ENCODE measurements around the gene P2RX4. TPM values are rescaled to one million over a fixed set of nuclear protein-coding genes. Genes with fewer than 3 reads are reported as not detected.

Gene P2RX4
- total RNA-seq, 1 donor from 2014 or later = 17.0 TPM

- H3K27me3 Mint-ChIP-seq = no peaks in the 10 kb centered on the region
- no peaks in the 10 kb centered on the region for H3K9me3 Mint-ChIP-seq
- H3K27ac Mint-ChIP-seq = no peak overlapping the region
- peaks cover 5% of the 10 kb centered on the region for H3K4me1 Mint-ChIP-seq (ENCODE audit: unreplicated experiment)
- TF ChIP-seq, protein P1, sequence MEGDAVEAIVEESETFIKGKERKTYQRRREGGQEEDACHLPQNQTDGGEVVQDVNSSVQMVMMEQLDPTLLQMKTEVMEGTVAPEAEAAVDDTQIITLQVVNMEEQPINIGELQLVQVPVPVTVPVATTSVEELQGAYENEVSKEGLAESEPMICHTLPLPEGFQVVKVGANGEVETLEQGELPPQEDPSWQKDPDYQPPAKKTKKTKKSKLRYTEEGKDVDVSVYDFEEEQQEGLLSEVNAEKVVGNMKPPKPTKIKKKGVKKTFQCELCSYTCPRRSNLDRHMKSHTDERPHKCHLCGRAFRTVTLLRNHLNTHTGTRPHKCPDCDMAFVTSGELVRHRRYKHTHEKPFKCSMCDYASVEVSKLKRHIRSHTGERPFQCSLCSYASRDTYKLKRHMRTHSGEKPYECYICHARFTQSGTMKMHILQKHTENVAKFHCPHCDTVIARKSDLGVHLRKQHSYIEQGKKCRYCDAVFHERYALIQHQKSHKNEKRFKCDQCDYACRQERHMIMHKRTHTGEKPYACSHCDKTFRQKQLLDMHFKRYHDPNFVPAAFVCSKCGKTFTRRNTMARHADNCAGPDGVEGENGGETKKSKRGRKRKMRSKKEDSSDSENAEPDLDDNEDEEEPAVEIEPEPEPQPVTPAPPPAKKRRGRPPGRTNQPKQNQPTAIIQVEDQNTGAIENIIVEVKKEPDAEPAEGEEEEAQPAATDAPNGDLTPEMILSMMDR (conservative IDR thresholded peaks at IDR 0.05) = no peak
- no peak for DNase-seq (ENCODE audit: extremely low spot score, unreplicated experiment)
- H3K36me3 Mint-ChIP-seq = peaks cover 4% of the 10 kb centered on the region
- H3K4me3 Mint-ChIP-seq = no peak overlapping the region
These were observed 2.9 kb downstream of the P2RX4 start for GRCh38 chr12:121212875-121213274.

- Mint-ChIP-seq H3K27ac (peak overlapping the region; percentile 30), H3K9me3 (no peaks in the 10 kb centered on the region)
- DNase-seq (ENCODE audit: extremely low spot score, unreplicated experiment) = no peak
These were observed 4.3 kb downstream of the P2RX4 start for GRCh38 chr12:121214166-121214777.

GRCh38 chr12:121214855-121215745 is 5.2 kb downstream of the P2RX4 start:
- Mint-ChIP-seq H3K9me3 (no peaks in the 10 kb centered on the region), H3K36me3 (peaks cover 4% of the 10 kb centered on the region), H3K27ac (peak overlapping the region; percentile 63), H3K27me3 (no peaks in the 10 kb centered on the region), H3K4me1 (ENCODE audit: unreplicated experiment) (peaks cover 5% of the 10 kb centered on the region), H3K4me3 (no peak overlapping the region)
- DNase-seq (ENCODE audit: extremely low spot score, unreplicated experiment) = no peak
- TF ChIP-seq, protein P1 (conservative IDR thresholded peaks at IDR 0.05) = no peak

More at GRCh38 chr12:121214166-121214777, 4.3 kb downstream of the P2RX4 start:
- no peaks in the 10 kb centered on the region for H3K27me3 Mint-ChIP-seq
- H3K4me3 Mint-ChIP-seq = peak overlapping the region; percentile 6
- peaks cover 5% of the 10 kb centered on the region for H3K4me1 Mint-ChIP-seq (ENCODE audit: unreplicated experiment)
- TF ChIP-seq, protein P1 (conservative IDR thresholded peaks at IDR 0.05) = no peak
- H3K36me3 Mint-ChIP-seq = peaks cover 4% of the 10 kb centered on the region

DNA sequence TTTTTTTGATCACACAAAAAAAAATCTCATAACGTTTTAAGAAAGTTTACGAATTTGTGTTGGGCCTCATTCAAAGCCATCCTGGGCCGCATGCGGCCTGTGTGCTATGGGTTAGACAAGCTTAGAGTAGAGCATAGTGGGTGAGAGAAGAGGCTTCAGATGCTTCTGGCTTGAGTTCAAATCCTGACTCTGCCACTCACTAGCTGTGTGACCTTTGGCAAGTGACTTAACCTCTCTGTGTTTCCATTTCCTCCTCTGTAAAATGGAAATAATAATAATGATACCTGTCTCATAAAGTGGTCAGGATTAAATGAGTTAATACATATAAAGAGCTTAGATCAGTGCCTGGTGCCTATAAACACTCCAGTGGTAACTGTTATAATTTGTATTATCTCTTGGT is 6.2 kb downstream of the P2RX4 start:
- Mint-ChIP-seq H3K27ac (no peak overlapping the region), H3K27me3 (no peaks in the 10 kb centered on the region), H3K36me3 (peaks cover 4% of the 10 kb centered on the region), H3K4me1 (ENCODE audit: unreplicated experiment) (peaks cover 5% of the 10 kb centered on the region), H3K9me3 (no peaks in the 10 kb centered on the region), H3K4me3 (no peak overlapping the region)
- TF ChIP-seq, protein P1 (conservative IDR thresholded peaks at IDR 0.05) = no peak
- DNase-seq (ENCODE audit: extremely low spot score, unreplicated experiment) = no peak

DNA sequence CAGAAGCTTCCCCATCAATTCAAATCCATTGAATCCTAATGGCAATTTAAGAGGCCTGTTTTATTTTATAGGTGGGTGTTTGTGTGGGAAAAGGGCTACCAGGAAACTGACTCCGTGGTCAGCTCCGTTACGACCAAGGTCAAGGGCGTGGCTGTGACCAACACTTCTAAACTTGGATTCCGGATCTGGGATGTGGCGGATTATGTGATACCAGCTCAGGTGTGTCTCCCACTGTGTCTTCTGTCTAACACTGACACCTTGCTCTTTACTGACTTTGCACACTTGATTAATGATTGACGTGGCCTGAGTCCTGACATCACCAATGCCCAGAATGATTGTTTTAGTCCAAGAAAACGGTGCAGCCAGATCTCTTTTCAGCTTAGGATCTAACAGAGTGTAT is 7.1 kb downstream of the P2RX4 start:
- H3K9me3 Mint-ChIP-seq = no peaks in the 10 kb centered on the region
- H3K27ac Mint-ChIP-seq = peak overlapping the region; percentile 1
- H3K4me3 Mint-ChIP-seq = peak overlapping the region; percentile 9
- DNase-seq (ENCODE audit: extremely low spot score, unreplicated experiment) = no peak
- H3K27me3 Mint-ChIP-seq = no peaks in the 10 kb centered on the region
- peaks cover 4% of the 10 kb centered on the region for H3K36me3 Mint-ChIP-seq
- TF ChIP-seq, protein P1 (conservative IDR thresholded peaks at IDR 0.05) = no peak
- H3K4me1 Mint-ChIP-seq (ENCODE audit: unreplicated experiment) = peaks cover 5% of the 10 kb centered on the region
